Mucosa of rectum (tissue), 2 donors: Measurements from ENCODE around the gene MED9.

Experiments
- H3K27ac ChIP-seq, 2 donors: one replicate each; pipeline ENCODE4 v1.7.0; 2013; ENCODE audit warnings: inconsistent platforms in 2 of 2, low read depth in 2 of 2, low read length in 2 of 2
- H3K27me3 ChIP-seq, 2 donors: one replicate each; pipeline ENCODE4 v1.7.0; 2013; ENCODE audit warnings: low read length in 2 of 2; ENCODE audit not compliant: control insufficient read depth in 2 of 2, insufficient read depth in 2 of 2
- H3K36me3 ChIP-seq, 2 donors: one replicate each; pipeline ENCODE4 v1.7.0; 2013; ENCODE audit warnings: low read length in 2 of 2; ENCODE audit not compliant: control insufficient read depth in 2 of 2, insufficient read depth in 2 of 2
- H3K4me1 ChIP-seq, 2 donors: one replicate each; pipeline ENCODE4 v1.7.0; 2013; ENCODE audit warnings: low read length in 2 of 2, mild to moderate bottlenecking in 1 of 2; ENCODE audit not compliant: control insufficient read depth in 2 of 2, insufficient read depth in 2 of 2
- H3K4me3 ChIP-seq, 2 donors: one replicate each; pipeline ENCODE4 v1.7.0; 2013; ENCODE audit warnings: low read length in 2 of 2
- H3K9ac ChIP-seq, 2 donors: one replicate each; pipeline ENCODE4 v1.7.0; 2013; ENCODE audit warnings: low read length in 2 of 2, low read depth in 1 of 2, mild to moderate bottlenecking in 1 of 2
- H3K9me3 ChIP-seq, 2 donors: one replicate each; pipeline ENCODE4 v1.7.0; 2013; ENCODE audit warnings: low read length in 2 of 2; ENCODE audit not compliant: control insufficient read depth in 2 of 2
- donor health status: healthy.
- donor health status: Normal muscosa, but diverticular disease.

The MED9 gene

GRCh38 chr17:17494870-17495535, 18.2 kb downstream of the MED9 start:
- Histone ChIP-seq H3K27me3 (peaks cover 0 to 3% of the 10 kb centered on the region in 2 donors), H3K27ac (peak overlapping the region; percentile 70 to 71), H3K9ac (peak overlapping the region; percentile 63 to 75), H3K9me3 (no peaks in the 10 kb centered on the region), H3K4me1 (peaks cover 36 to 42% of the 10 kb centered on the region in 2 donors), H3K4me3 (peak overlapping the region; percentile 55 to 76), H3K36me3 (peaks cover 17 to 21% of the 10 kb centered on the region in 2 donors)

- Histone ChIP-seq H3K9me3 (no peaks in the 10 kb centered on the region), H3K9ac (peak overlapping the region; percentile 63 to 75), H3K4me3 (peak overlapping the region; percentile 55 to 76), H3K27me3 (peaks cover 0 to 3% of the 10 kb centered on the region in 2 donors), H3K27ac (peak overlapping the region; percentile 70 to 71), H3K4me1 (peaks cover 36 to 42% of the 10 kb centered on the region in 2 donors), H3K36me3 (peaks cover 17 to 21% of the 10 kb centered on the region in 2 donors)
Observed at GRCh38 chr17:17495536-17496188, 18.9 kb downstream of the MED9 start.

- Histone ChIP-seq H3K36me3 (peaks cover 12 to 13% of the 10 kb centered on the region in 2 donors), H3K9me3 (no peaks in the 10 kb centered on the region), H3K4me3 (peak within 1 kb of the TSS; percentile 75 to 76), H3K4me1 (peaks cover 36 to 42% of the 10 kb centered on the region in 2 donors), H3K27ac (peak within 1 kb of the TSS; percentile 71 to 74), H3K9ac (peak within 1 kb of the TSS; percentile 63 to 75), H3K27me3 (peaks cover 0 to 3% of the 10 kb centered on the region in 2 donors)
Observed at GRCh38 chr17:17496189-17497064, 19.6 kb downstream of the MED9 start, which contains the start of gene RASD1. Gene RASD1 (minus strand): TSS chr17:17496395. CDS start chr17:17496181, 214 bp downstream.

GRCh38 chr17:17497065-17497844, 20.5 kb downstream of the MED9 start:
- Histone ChIP-seq H3K4me1 (peaks cover 36 to 42% of the 10 kb centered on the region in 2 donors), H3K9me3 (no peaks in the 10 kb centered on the region), H3K27me3 (peaks cover 0 to 6% of the 10 kb centered on the region in 2 donors), H3K4me3 (peak overlapping the region; percentile 37 to 75), H3K36me3 (peaks cover 3 to 5% of the 10 kb centered on the region in 2 donors), H3K27ac (no peak overlapping the region), H3K9ac (no peak overlapping the region)

GRCh38 chr17:17497845-17498520, 21.2 kb downstream of the MED9 start:
- H3K27ac ChIP-seq = no peak overlapping the region
- H3K9me3 ChIP-seq = no peaks in the 10 kb centered on the region
- no peaks in the 10 kb centered on the region for H3K36me3 ChIP-seq
- H3K9ac ChIP-seq = peak overlapping the region in 1 of 2 donors; percentile 24
- no peak overlapping the region for H3K4me3 ChIP-seq
- H3K4me1 ChIP-seq = peaks cover 33 to 40% of the 10 kb centered on the region in 2 donors
- peaks cover 0 to 6% of the 10 kb centered on the region in 2 donors for H3K27me3 ChIP-seq

GRCh38 chr17:17498606-17499301, 22.0 kb downstream of the MED9 start:
- H3K27ac ChIP-seq = peak overlapping the region in 1 of 2 donors; percentile 33
- H3K9ac ChIP-seq = no peak overlapping the region
- no peaks in the 10 kb centered on the region for H3K36me3 ChIP-seq
- H3K27me3 ChIP-seq = peaks cover 0 to 6% of the 10 kb centered on the region in 2 donors
- no peak overlapping the region for H3K4me3 ChIP-seq
- H3K9me3 ChIP-seq = no peaks in the 10 kb centered on the region
- H3K4me1 ChIP-seq = peaks cover 27 to 32% of the 10 kb centered on the region in 2 donors

- Histone ChIP-seq H3K9ac (no peak overlapping the region), H3K36me3 (no peaks in the 10 kb centered on the region), H3K27ac (no peak overlapping the region), H3K9me3 (no peaks in the 10 kb centered on the region), H3K27me3 (peaks cover 0 to 6% of the 10 kb centered on the region in 2 donors), H3K4me3 (no peak overlapping the region), H3K4me1 (peaks cover 21 to 26% of the 10 kb centered on the region in 2 donors)
Observed at GRCh38 chr17:17499402-17500145, 22.8 kb downstream of the MED9 start.

GRCh38 chr17:17500999-17501605, 24.3 kb downstream of the MED9 start:
- H3K36me3 ChIP-seq = no peaks in the 10 kb centered on the region
- no peak overlapping the region for H3K4me3 ChIP-seq
- H3K27ac ChIP-seq = no peak overlapping the region
- peaks cover 0 to 3% of the 10 kb centered on the region in 2 donors for H3K27me3 ChIP-seq
- peaks cover 7 to 16% of the 10 kb centered on the region in 2 donors for H3K4me1 ChIP-seq
- H3K9me3 ChIP-seq = no peaks in the 10 kb centered on the region
- H3K9ac ChIP-seq = no peak overlapping the region
